Amygdala (tissue), 56 donors: Measurements from ENCODE around the gene KRTAP4-8.
"Not testable (repeated sequence)": the region's sequence is repeated elsewhere in the genome, so short reads cannot be mapped to it uniquely, and the experiment has no call there.

ENCODE experiments used
- DNase-seq, 56 donors: peaks; one replicate each; lab custom pipeline; 2025; lab: John Stamatoyannopoulos, UW

The KRTAP4-8 gene

GRCh38 chr17:41067281-41067680, 30.7 kb downstream of the KRTAP4-8 start:
- no peak for DNase-seq

GRCh38 chr17:41065829-41066624, 31.9 kb downstream of the KRTAP4-8 start, which contains the start of gene KRTAP2-4:
TSS of gene KRTAP2-4 (minus strand) at chr17:41065879. CDS start at chr17:41065845, 34 bp downstream.
- DNase-seq = no peak

GRCh38 chr17:41065016-41065689, 32.8 kb downstream of the KRTAP4-8 start:
- DNase-seq = not testable (repeated sequence)

- no peak for DNase-seq
Observed at GRCh38 chr17:41064301-41064700, 33.6 kb downstream of the KRTAP4-8 start.

- DNase-seq = no peak
Observed at GRCh38 chr17:41063449-41063848, 34.5 kb downstream of the KRTAP4-8 start.

GRCh38 chr17:41061964-41062363, 36.0 kb downstream of the KRTAP4-8 start:
- DNase-seq = no peak

GRCh38 chr17:41060052-41060604, 37.8 kb downstream of the KRTAP4-8 start, which contains the start of gene KRTAP2-3:
TSS of gene KRTAP2-3 (minus strand) at chr17:41060114. CDS start at chr17:41060050, 64 bp downstream.
- DNase-seq = no peak

GRCh38 chr17:41059276-41060051, 38.5 kb downstream of the KRTAP4-8 start:
- DNase-seq = not testable (repeated sequence)

GRCh38 chr17:41058741-41059140, 39.2 kb downstream of the KRTAP4-8 start:
- no peak for DNase-seq

- DNase-seq = no peak
Observed at GRCh38 chr17:41057547-41057946, 40.4 kb downstream of the KRTAP4-8 start.

- DNase-seq = not testable (repeated sequence)
Observed at GRCh38 chr17:41055130-41055529, 42.8 kb downstream of the KRTAP4-8 start, which contains the start of gene KRTAP2-2. TSS of gene KRTAP2-2 (minus strand) at chr17:41055230. CDS start at chr17:41055211, 19 bp downstream.

GRCh38 chr17:41054556-41054955, 43.4 kb downstream of the KRTAP4-8 start:
- not testable (repeated sequence) for DNase-seq

- no peak for DNase-seq
Observed at GRCh38 chr17:41054025-41054424, 43.9 kb downstream of the KRTAP4-8 start.

GRCh38 chr17:41052566-41052965, 45.4 kb downstream of the KRTAP4-8 start:
- DNase-seq = no peak

GRCh38 chr17:41049110-41049509, 48.8 kb downstream of the KRTAP4-8 start:
- DNase-seq = no peak

- DNase-seq = no peak
Observed at GRCh38 chr17:41048441-41048840, 49.5 kb downstream of the KRTAP4-8 start.
